HG03103 (cell line): ENCODE results near the gene SRL.
"Not testable (repeated sequence)": the region's sequence is repeated elsewhere in the genome, so short reads cannot be mapped to it uniquely, and the experiment has no call there.

Source experiments
- ATAC-seq: cut with Tn5 transposase; IDR thresholded peaks from one replicate; pipeline ENCODE4 v1.9.1; 2021; ENCODE audit warnings: low read depth; ENCODE audit not compliant: unreplicated experiment

SRL gene

GRCh38 chr16:4175849-4176248 is 66.0 kb downstream of the SRL start:
- no peak for ATAC-seq

- ATAC-seq, result no peak
Measured at GRCh38 chr16:4172070-4172469, 69.8 kb downstream of the SRL start.

GRCh38 chr16:4169415-4169814 is 72.5 kb downstream of the SRL start:
- no peak for ATAC-seq

- no peak for ATAC-seq
Measured at GRCh38 chr16:4166821-4167220, 75.1 kb downstream of the SRL start.

GRCh38 chr16:4160658-4161430 is 81.0 kb downstream of the SRL start:
- ATAC-seq, result no peak

GRCh38 chr16:4159726-4160125 is 82.2 kb downstream of the SRL start:
- no peak for ATAC-seq

- ATAC-seq, result no peak
Measured at GRCh38 chr16:4158143-4159093, 83.5 kb downstream of the SRL start.

- ATAC-seq, result no peak
Measured at GRCh38 chr16:4157376-4157825, 84.5 kb downstream of the SRL start.

- not testable (repeated sequence) for ATAC-seq
Measured at GRCh38 chr16:4156503-4156902, 85.4 kb downstream of the SRL start.

- ATAC-seq, result not testable (repeated sequence)
Measured at GRCh38 chr16:4153364-4153763, 88.5 kb downstream of the SRL start.

- no peak for ATAC-seq
Measured at GRCh38 chr16:4152267-4152666, 89.6 kb downstream of the SRL start.

- ATAC-seq, result no peak
Measured at GRCh38 chr16:4147236-4147635, 94.6 kb downstream of the SRL start.

- ATAC-seq, result no peak
Measured at GRCh38 chr16:4142268-4142667, 99.6 kb downstream of the SRL start.

- ATAC-seq, result no peak
Measured at GRCh38 chr16:4141604-4142003, 100.3 kb downstream of the SRL start.

- ATAC-seq, result no peak
Measured at GRCh38 chr16:4140652-4141051, 101.2 kb downstream of the SRL start.

GRCh38 chr16:4139968-4140367 is 101.9 kb downstream of the SRL start:
- no peak for ATAC-seq
